ENCODE measurements around the gene FADS3.

DNA sequence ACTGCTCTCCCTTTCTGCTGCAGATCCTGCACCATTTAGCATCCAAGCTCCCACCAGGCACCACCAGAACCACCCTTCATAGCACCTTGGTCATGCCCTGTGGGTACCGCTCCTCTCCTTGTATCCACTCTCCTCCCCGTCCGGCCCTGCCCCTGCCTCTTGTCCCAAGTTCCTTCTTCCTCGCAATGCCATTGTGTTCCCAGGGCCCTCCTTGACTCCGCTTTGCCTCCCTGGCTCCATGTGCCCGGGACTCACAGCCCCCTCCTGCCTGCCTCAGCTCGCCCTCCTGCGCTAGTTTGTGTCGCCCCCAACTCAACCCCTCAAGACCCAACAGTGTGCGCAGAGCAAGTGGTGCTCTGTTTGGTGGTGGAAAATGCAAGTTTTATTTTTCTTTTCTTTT lies 52.4 kb downstream of the FADS3 start:
- TF ChIP-seq, protein P1, sequence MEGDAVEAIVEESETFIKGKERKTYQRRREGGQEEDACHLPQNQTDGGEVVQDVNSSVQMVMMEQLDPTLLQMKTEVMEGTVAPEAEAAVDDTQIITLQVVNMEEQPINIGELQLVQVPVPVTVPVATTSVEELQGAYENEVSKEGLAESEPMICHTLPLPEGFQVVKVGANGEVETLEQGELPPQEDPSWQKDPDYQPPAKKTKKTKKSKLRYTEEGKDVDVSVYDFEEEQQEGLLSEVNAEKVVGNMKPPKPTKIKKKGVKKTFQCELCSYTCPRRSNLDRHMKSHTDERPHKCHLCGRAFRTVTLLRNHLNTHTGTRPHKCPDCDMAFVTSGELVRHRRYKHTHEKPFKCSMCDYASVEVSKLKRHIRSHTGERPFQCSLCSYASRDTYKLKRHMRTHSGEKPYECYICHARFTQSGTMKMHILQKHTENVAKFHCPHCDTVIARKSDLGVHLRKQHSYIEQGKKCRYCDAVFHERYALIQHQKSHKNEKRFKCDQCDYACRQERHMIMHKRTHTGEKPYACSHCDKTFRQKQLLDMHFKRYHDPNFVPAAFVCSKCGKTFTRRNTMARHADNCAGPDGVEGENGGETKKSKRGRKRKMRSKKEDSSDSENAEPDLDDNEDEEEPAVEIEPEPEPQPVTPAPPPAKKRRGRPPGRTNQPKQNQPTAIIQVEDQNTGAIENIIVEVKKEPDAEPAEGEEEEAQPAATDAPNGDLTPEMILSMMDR (IDR thresholded peaks at IDR 0.05): no peak
- no peak for TF ChIP-seq POLR2A (IDR thresholded peaks at IDR 0.05)
